ENCODE measurements around the gene FBXO44. TPM values are rescaled to one million over a fixed set of nuclear protein-coding genes. Genes with fewer than 3 reads are reported as not detected.

Gene FBXO44
- total RNA-seq, 1 experiment from 2014 or later: 60.9 TPM

DNA sequence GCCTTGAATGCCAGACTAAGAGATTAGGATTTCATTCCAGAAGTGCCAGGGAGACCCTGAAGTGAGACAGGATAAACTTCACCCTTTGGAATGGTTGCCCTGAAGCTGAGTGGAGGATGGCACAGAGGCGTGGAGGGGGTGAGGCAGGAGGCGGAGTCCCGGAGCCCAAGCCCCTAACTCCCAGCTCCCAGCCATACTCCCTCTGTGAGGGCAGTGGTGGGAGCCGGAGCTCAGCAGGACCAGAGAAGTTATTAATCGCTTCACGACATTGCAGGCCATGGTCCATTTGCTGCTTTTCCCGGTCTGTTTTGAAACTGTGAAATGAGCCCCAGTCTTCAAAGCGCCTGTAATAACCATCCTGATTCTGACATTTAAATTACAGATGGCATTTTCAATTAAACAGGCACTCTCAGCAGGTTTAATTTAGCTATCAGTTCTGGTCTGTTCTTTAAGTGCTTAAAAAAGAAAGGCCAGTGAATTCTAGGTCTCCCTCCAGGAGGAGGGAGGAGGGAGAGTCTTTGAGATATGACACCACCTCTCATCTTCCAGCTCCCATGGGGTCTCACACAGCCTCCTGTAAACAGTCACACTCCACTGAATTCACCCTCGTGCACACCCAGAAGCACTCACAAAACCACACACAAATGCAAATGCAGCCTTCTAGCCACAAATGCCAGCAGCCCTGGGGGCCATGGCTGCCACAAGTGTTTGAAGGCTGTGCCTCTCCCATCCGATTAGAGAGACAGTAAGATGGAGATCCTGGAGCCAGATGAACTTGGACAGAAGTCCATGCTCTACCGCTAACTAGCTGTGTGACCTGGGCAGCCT, 20.1 kb upstream of the FBXO44 start:
- ChIA-PET RAD21 (ENCODE audit: low non-redundant PET in 1 of 2, low total read pairs in 2 of 2, uncharacterized antibody in 2 of 2, unreplicated experiment in 2 of 2) (no interaction called here), POLR2A (no interaction called here), CTCF (interaction anchor here (0.8 kb wide), 1 partner anchor 597 kb away, joined by 3 read pairs; no protein-coding TSS in a partner anchor)
- Histone ChIP-seq H3K4me1 (ENCODE audit: control insufficient read depth in 1 of 2, insufficient read depth in 2 of 2, low read length in 2 of 2) (no peaks in the 10 kb centered on the region), H3K4me3 (replicated peaks in 1 of 2; ENCODE audit: low read depth in 1 of 2, low read length in 2 of 2) (no peak overlapping the region), H3K27ac (ENCODE audit: low read depth, low read length) (no peak overlapping the region), H3K79me2 (ENCODE audit: insufficient read depth, low read length) (no peaks in the 10 kb centered on the region), H3K9me3 (ENCODE audit: control insufficient read depth in 1 of 2, insufficient read depth in 1 of 2, low read depth in 1 of 2, low read length in 2 of 2) (no peaks in the 10 kb centered on the region), H4K20me1 (ENCODE audit: insufficient read depth) (no peaks in the 10 kb centered on the region), H3K27me3 (ENCODE audit: insufficient read depth, low read length) (peaks cover 36% of the 10 kb centered on the region), H3K9me2 (ENCODE audit: insufficient read depth) (no peaks in the 10 kb centered on the region), H2AFZ (ENCODE audit: low read depth, low read length, poor library complexity, severe bottlenecking) (no peak overlapping the region), H3K4me2 (ENCODE audit: low read length) (no peak overlapping the region), H3K9ac (ENCODE audit: low read length) (no peak overlapping the region), H3K36me3 (ENCODE audit: control insufficient read depth in 1 of 2, insufficient read depth in 2 of 2, low read length in 2 of 2) (no peaks in the 10 kb centered on the region)
- ATAC-seq (no peak), DNase-seq (ENCODE audit: low read depth, low spot score) (no peak)
- intact Hi-C loops (cut with micrococcal nuclease): no loop called here
- no TSS peak for BruUV-seq (replicated peaks)
- no peak for TF ChIP-seq POLR2A (IDR thresholded peaks at IDR 0.05; ENCODE audit: borderline replicate concordance, extremely low read depth, insufficient read depth, insufficient read length)
- TF ChIP-seq, protein P1, sequence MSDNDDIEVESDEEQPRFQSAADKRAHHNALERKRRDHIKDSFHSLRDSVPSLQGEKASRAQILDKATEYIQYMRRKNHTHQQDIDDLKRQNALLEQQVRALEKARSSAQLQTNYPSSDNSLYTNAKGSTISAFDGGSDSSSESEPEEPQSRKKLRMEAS (IDR thresholded peaks at IDR 0.05): no peak
- no peak for TF ChIP-seq SIN3A (IDR thresholded peaks at IDR 0.05; ENCODE audit: low read depth)
- TF ChIP-seq JUND (IDR thresholded peaks at IDR 0.05): no peak
- no peak for TF ChIP-seq CTCF (IDR thresholded peaks at IDR 0.05 in 2 of 3, conservative IDR thresholded peaks at IDR 0.05 in 1 of 3; ENCODE audit: borderline replicate concordance in 1 of 3, insufficient read depth in 1 of 3, low read depth in 2 of 3, low read length in 2 of 3)
- TF ChIP-seq CBX3 (IDR thresholded peaks at IDR 0.05; ENCODE audit: low read depth): no peak
- TF ChIP-seq CEBPB (IDR thresholded peaks at IDR 0.05; ENCODE audit: low read depth): no peak
- no peak for TF ChIP-seq EGR1 (IDR thresholded peaks at IDR 0.05; ENCODE audit: low read depth)
- no peak for TF ChIP-seq SRF (IDR thresholded peaks at IDR 0.05; ENCODE audit: low read depth)
- TF ChIP-seq FOSL1 (IDR thresholded peaks at IDR 0.05; ENCODE audit: low read depth): no peak
- TF ChIP-seq ELF1 (IDR thresholded peaks at IDR 0.05; ENCODE audit: borderline replicate concordance, low read depth): no peak
- no peak for TF ChIP-seq EZH2 (IDR thresholded peaks at IDR 0.05)
- no peak for TF ChIP-seq YY1 (IDR thresholded peaks at IDR 0.05; ENCODE audit: extremely low read depth, insufficient replicate concordance, low read depth, low read length)
- no peak for TF ChIP-seq REST (IDR thresholded peaks at IDR 0.05; ENCODE audit: low read depth)
- no peak for TF ChIP-seq ZFX (IDR thresholded peaks at IDR 0.05)
- no peak for TF ChIP-seq SP1 (IDR thresholded peaks at IDR 0.05; ENCODE audit: low read depth)
- no peak for TF ChIP-seq POLR2AphosphoS5 (IDR thresholded peaks at IDR 0.05; ENCODE audit: low read depth, low read length)
- TF ChIP-seq RAD21 (IDR thresholded peaks at IDR 0.05; ENCODE audit: low read depth): no peak
- no peak for TF ChIP-seq TCF7L2 (IDR thresholded peaks at IDR 0.05; ENCODE audit: borderline replicate concordance, extremely low read depth, insufficient read depth, insufficient read length)
- TF ChIP-seq, protein P2, sequence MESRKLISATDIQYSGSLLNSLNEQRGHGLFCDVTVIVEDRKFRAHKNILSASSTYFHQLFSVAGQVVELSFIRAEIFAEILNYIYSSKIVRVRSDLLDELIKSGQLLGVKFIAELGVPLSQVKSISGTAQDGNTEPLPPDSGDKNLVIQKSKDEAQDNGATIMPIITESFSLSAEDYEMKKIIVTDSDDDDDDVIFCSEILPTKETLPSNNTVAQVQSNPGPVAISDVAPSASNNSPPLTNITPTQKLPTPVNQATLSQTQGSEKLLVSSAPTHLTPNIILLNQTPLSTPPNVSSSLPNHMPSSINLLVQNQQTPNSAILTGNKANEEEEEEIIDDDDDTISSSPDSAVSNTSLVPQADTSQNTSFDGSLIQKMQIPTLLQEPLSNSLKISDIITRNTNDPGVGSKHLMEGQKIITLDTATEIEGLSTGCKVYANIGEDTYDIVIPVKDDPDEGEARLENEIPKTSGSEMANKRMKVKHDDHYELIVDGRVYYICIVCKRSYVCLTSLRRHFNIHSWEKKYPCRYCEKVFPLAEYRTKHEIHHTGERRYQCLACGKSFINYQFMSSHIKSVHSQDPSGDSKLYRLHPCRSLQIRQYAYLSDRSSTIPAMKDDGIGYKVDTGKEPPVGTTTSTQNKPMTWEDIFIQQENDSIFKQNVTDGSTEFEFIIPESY (IDR thresholded peaks at IDR 0.05; ENCODE audit: extremely low read depth, insufficient replicate concordance, low read length): no peak
